SU-DHL-6 (cell line): ENCODE data around the gene NFKBIE.

ENCODE experiments used
- CTCF ChIP-seq: fragments of 200-600 bp; sonication (generic); IDR thresholded peaks from one replicate; pipeline ENCODE4 v1.5.1; 2017; ENCODE audit warnings: antibody characterized with exemption, mild to moderate bottlenecking, low read length, moderate library complexity; ENCODE audit not compliant: insufficient read depth, poor library complexity, severe bottlenecking
- EZH2phosphoT487 ChIP-seq: fragments of 200-600 bp; sonication (generic), shearing (Covaris generic); conservative IDR thresholded peaks from 2 replicates; pipeline ENCODE4 v1.6.1; 2018; ENCODE audit warnings: mild to moderate bottlenecking, antibody characterized with exemption, low read length, moderate library complexity, mixed read lengths

GRCh38 chr6:44278774-44279697, 13.7 kb upstream of the NFKBIE start:
- TF ChIP-seq EZH2phosphoT487, result no peak
- no peak for TF ChIP-seq CTCF
